ENCODE results near the gene TUBD1. TPM values are rescaled to one million over a fixed set of nuclear protein-coding genes. Genes with fewer than 3 reads are reported as not detected.
"Not testable (repeated sequence)": the region's sequence is repeated elsewhere in the genome, so short reads cannot be mapped to it uniquely, and the experiment has no call there.

The TUBD1 gene
- total RNA-seq (1 to 10 TPM; 7.3 to 9.4 TPM), total RNA-seq (9.2 to 51.2 (median 24.9) reads per million in 172 experiments)
- 12.4 TPM for polyA plus RNA-seq (2013, experiment 1 of 2)
- polyA plus RNA-seq (2013, experiment 2 of 2): 16.0 TPM

DNA sequence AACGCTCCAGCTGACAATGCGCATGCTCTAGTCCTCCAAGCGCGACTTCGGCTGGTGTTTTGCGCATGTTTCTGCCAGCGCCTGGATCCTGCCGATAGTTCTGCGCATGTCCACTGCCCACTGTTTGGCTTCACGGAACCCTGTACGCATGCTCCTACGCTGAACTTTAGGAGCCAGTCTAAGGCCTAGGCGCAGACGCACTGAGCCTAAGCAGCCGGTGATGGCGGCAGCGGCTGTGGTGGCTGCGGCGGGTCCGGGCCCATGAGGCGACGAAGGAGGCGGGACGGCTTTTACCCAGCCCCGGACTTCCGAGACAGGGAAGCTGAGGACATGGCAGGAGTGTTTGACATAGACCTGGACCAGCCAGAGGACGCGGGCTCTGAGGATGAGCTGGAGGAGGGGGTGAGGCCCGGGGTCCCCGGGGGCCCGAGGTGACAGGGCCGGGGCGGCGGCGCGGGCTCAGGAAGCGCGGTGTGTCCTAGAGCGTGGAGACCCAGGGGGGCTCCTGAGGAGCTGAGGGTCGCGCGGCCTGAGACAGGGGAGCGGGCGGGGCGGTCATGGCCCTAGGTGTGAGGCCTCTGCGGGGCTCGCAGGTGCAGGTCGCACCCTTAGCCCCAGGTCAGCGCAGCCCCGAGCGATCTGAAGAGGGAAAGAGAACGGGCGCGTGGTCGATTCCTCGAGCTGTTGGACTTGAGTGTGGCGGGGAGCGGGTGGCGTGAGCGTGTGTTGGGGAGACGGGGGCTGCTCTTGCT lies at the start of gene TUBD1, which contains the start of gene RPS6KB1:
TSS of gene TUBD1 (minus strand) at position 20 of the 752 bp plus-strand sequence. CDS start 1,941 bp downstream, outside the sequence.
TSS of gene RPS6KB1 (plus strand) at position 198 of the 752 bp plus-strand sequence. CDS start at position 262, 64 bp downstream.
- Mint-ChIP-seq H3K27me3 (no peaks in the 10 kb centered on the region), H3K4me1 (ENCODE audit: low read depth) (peaks cover 65% of the 10 kb centered on the region), H3K4me3 (peak within 1 kb of the TSS; percentile 98), H3K36me3 (ENCODE audit: low read depth) (peaks cover 53% of the 10 kb centered on the region), H3K9me3 (no peaks in the 10 kb centered on the region), H3K27ac (peak within 1 kb of the TSS; percentile 94)
- ChIA-PET POLR2A (interaction anchor here (0.6 to 3.2 kb wide), 18 partner anchors 12 to 784 kb away, joined by 3 to 35 read pairs (median 5); partner anchors contain the start of genes BCAS3, CLTC, DHX40 and PTRH2), CTCF (interaction anchor here (1.9 kb wide), 1 partner anchor 139 kb away, joined by 6 read pairs; no protein-coding TSS in a partner anchor)
- Histone ChIP-seq H3K27ac (ENCODE audit: low read depth in 1 of 2, low read length in 2 of 2) (peak within 1 kb of the TSS; percentile 88 to 94), H3K4me3 (ENCODE audit: low read length) (peak within 1 kb of the TSS; percentile 79), H3K36me3 (ENCODE audit: insufficient read depth, low read length) (peaks cover 13% of the 10 kb centered on the region), H3K4me1 (ENCODE audit: insufficient read depth, low read length) (peaks cover 44% of the 10 kb centered on the region), H3K9me3 (ENCODE audit: control insufficient read depth in 1 of 2, insufficient read depth in 1 of 2, low read length in 2 of 2) (no peaks in the 10 kb centered on the region), H3K27me3 (ENCODE audit: control insufficient read depth in 1 of 2, insufficient read depth in 2 of 2, low read length in 2 of 2) (no peaks in the 10 kb centered on the region)
- TF ChIP-seq, protein P1, sequence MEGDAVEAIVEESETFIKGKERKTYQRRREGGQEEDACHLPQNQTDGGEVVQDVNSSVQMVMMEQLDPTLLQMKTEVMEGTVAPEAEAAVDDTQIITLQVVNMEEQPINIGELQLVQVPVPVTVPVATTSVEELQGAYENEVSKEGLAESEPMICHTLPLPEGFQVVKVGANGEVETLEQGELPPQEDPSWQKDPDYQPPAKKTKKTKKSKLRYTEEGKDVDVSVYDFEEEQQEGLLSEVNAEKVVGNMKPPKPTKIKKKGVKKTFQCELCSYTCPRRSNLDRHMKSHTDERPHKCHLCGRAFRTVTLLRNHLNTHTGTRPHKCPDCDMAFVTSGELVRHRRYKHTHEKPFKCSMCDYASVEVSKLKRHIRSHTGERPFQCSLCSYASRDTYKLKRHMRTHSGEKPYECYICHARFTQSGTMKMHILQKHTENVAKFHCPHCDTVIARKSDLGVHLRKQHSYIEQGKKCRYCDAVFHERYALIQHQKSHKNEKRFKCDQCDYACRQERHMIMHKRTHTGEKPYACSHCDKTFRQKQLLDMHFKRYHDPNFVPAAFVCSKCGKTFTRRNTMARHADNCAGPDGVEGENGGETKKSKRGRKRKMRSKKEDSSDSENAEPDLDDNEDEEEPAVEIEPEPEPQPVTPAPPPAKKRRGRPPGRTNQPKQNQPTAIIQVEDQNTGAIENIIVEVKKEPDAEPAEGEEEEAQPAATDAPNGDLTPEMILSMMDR (IDR thresholded peaks at IDR 0.05): no peak
- peak; percentile 91 for ATAC-seq (ENCODE audit: poor library complexity)
- peak; percentile 94 to 100 (median 97) for DNase-seq
- intact Hi-C loops (cut with DNase I, micrococcal nuclease): loop anchor here (5.0 kb wide), 5 partner anchors 56 to 786 kb away; partner anchors contain the start of genes CLTC (in 1 of the 2), RNFT1 (in 1 of the 2), TRIM37 (in 1 of the 2) and USP32 (in 1 of the 2)

- Histone ChIP-seq H3K27me3 (ENCODE audit: control insufficient read depth in 1 of 2, insufficient read depth in 2 of 2, low read length in 2 of 2) (no peaks in the 10 kb centered on the region), H3K27ac (ENCODE audit: low read depth in 1 of 2, low read length in 2 of 2) (no peak overlapping the region), H3K4me3 (ENCODE audit: low read length) (no peak overlapping the region), H3K36me3 (ENCODE audit: insufficient read depth, low read length) (peaks cover 50% of the 10 kb centered on the region), H3K4me1 (ENCODE audit: insufficient read depth, low read length) (no peaks in the 10 kb centered on the region), H3K9me3 (ENCODE audit: control insufficient read depth in 1 of 2, insufficient read depth in 1 of 2, low read length in 2 of 2) (no peaks in the 10 kb centered on the region)
- no peak overlapping the region for H3K27ac Mint-ChIP-seq
- TF ChIP-seq, protein P1 (IDR thresholded peaks at IDR 0.05): no peak
- H3K9me3 Mint-ChIP-seq: no peaks in the 10 kb centered on the region
- intact Hi-C loops (cut with DNase I, micrococcal nuclease): no loop called here
- no peak for ATAC-seq (ENCODE audit: poor library complexity)
- H3K27me3 Mint-ChIP-seq: no peaks in the 10 kb centered on the region
- ChIA-PET POLR2A (no interaction called here), CTCF (no interaction called here)
- DNase-seq: no peak
- no peaks in the 10 kb centered on the region for H3K4me1 Mint-ChIP-seq (ENCODE audit: low read depth)
- no peak overlapping the region for H3K4me3 Mint-ChIP-seq
- peaks cover 86% of the 10 kb centered on the region for H3K36me3 Mint-ChIP-seq (ENCODE audit: low read depth)
Measured at GRCh38 chr17:59941131-59941530, 48.4 kb upstream of the TUBD1 start.

GRCh38 chr17:59940697-59941096 lies 48.0 kb upstream of the TUBD1 start:
- H3K27me3 Mint-ChIP-seq; POLR2A ChIA-PET; intact Hi-C loops (cut with DNase I, micrococcal nuclease); H3K27me3 ChIP-seq (ENCODE audit: control insufficient read depth in 1 of 2, insufficient read depth in 2 of 2, low read length in 2 of 2); H3K27ac Mint-ChIP-seq; H3K4me3 ChIP-seq (ENCODE audit: low read length); H3K9me3 Mint-ChIP-seq; H3K9me3 ChIP-seq (ENCODE audit: control insufficient read depth in 1 of 2, insufficient read depth in 1 of 2, low read length in 2 of 2); H3K27ac ChIP-seq (ENCODE audit: low read depth in 1 of 2, low read length in 2 of 2); H3K4me1 Mint-ChIP-seq (ENCODE audit: low read depth); ATAC-seq (ENCODE audit: poor library complexity); DNase-seq; H3K4me3 Mint-ChIP-seq; H3K4me1 ChIP-seq (ENCODE audit: insufficient read depth, low read length): not testable (repeated sequence)
- peaks cover 51% of the 10 kb centered on the region for H3K36me3 ChIP-seq (ENCODE audit: insufficient read depth, low read length)
- CTCF ChIA-PET: interaction anchor here (1.0 kb wide), 1 partner anchor 96 kb away, joined by 3 read pairs; no protein-coding TSS in a partner anchor
- peaks cover 86% of the 10 kb centered on the region for H3K36me3 Mint-ChIP-seq (ENCODE audit: low read depth)

- H3K36me3 Mint-ChIP-seq (ENCODE audit: low read depth): peaks cover 95% of the 10 kb centered on the region
- H3K4me1 ChIP-seq (ENCODE audit: insufficient read depth, low read length); H3K4me1 Mint-ChIP-seq (ENCODE audit: low read depth); H3K4me3 ChIP-seq (ENCODE audit: low read length); ATAC-seq (ENCODE audit: poor library complexity); H3K27ac Mint-ChIP-seq; H3K27ac ChIP-seq (ENCODE audit: low read depth in 1 of 2, low read length in 2 of 2); intact Hi-C loops (cut with DNase I, micrococcal nuclease); CTCF ChIA-PET; H3K4me3 Mint-ChIP-seq; POLR2A ChIA-PET; H3K27me3 ChIP-seq (ENCODE audit: control insufficient read depth in 1 of 2, insufficient read depth in 2 of 2, low read length in 2 of 2); H3K9me3 Mint-ChIP-seq; H3K27me3 Mint-ChIP-seq; H3K9me3 ChIP-seq (ENCODE audit: control insufficient read depth in 1 of 2, insufficient read depth in 1 of 2, low read length in 2 of 2); DNase-seq: not testable (repeated sequence)
- peaks cover 85% of the 10 kb centered on the region for H3K36me3 ChIP-seq (ENCODE audit: insufficient read depth, low read length)
Measured at GRCh38 chr17:59933317-59933716, 40.6 kb upstream of the TUBD1 start.

- H3K4me1 Mint-ChIP-seq (ENCODE audit: low read depth); CTCF ChIA-PET; H3K9me3 ChIP-seq (ENCODE audit: control insufficient read depth in 1 of 2, insufficient read depth in 1 of 2, low read length in 2 of 2); H3K9me3 Mint-ChIP-seq; intact Hi-C loops (cut with DNase I, micrococcal nuclease); H3K27ac ChIP-seq (ENCODE audit: low read depth in 1 of 2, low read length in 2 of 2); H3K4me3 ChIP-seq (ENCODE audit: low read length); DNase-seq; ATAC-seq (ENCODE audit: poor library complexity); POLR2A ChIA-PET; H3K4me1 ChIP-seq (ENCODE audit: insufficient read depth, low read length); H3K4me3 Mint-ChIP-seq; H3K27me3 ChIP-seq (ENCODE audit: control insufficient read depth in 1 of 2, insufficient read depth in 2 of 2, low read length in 2 of 2); H3K27me3 Mint-ChIP-seq; H3K27ac Mint-ChIP-seq: not testable (repeated sequence)
- peaks cover 90% of the 10 kb centered on the region for H3K36me3 Mint-ChIP-seq (ENCODE audit: low read depth)
- peaks cover 81% of the 10 kb centered on the region for H3K36me3 ChIP-seq (ENCODE audit: insufficient read depth, low read length)
Measured at GRCh38 chr17:59930768-59931167, 38.0 kb upstream of the TUBD1 start.
